ENCODE data around the gene C16orf86. TPM values are rescaled to one million over a fixed set of nuclear protein-coding genes. Genes with fewer than 3 reads are reported as not detected.

C16orf86 gene
- total RNA-seq, 1 donor from 2014 or later, result 1.6 TPM

GRCh38 chr16:67710607-67711006, 44.0 kb downstream of the C16orf86 start:
- H3K4me3 ChIP-seq, result no peak overlapping the region
- no peaks in the 10 kb centered on the region for H3K9me3 ChIP-seq
- H3K27me3 ChIP-seq, result no peaks in the 10 kb centered on the region
- TF ChIP-seq CTCF (IDR thresholded peaks at IDR 0.05), result no peak
- H3K27ac ChIP-seq, result no peak overlapping the region
- H3K4me1 ChIP-seq, result no peaks in the 10 kb centered on the region
- H3K36me3 ChIP-seq, result no peaks in the 10 kb centered on the region
- DNase-seq (ENCODE audit: low spot score in 2 of 2), result no peak
- intact Hi-C loops (cut with DNase I), result no loop called here

- TF ChIP-seq CTCF (IDR thresholded peaks at IDR 0.05), result no peak
- Histone ChIP-seq H3K4me1 (peaks cover 0 to 7% of the 10 kb centered on the region in 2 donors), H3K36me3 (no peaks in the 10 kb centered on the region), H3K9me3 (no peaks in the 10 kb centered on the region), H3K27me3 (no peaks in the 10 kb centered on the region), H3K27ac (no peak overlapping the region), H3K4me3 (no peak overlapping the region)
- intact Hi-C loops (cut with DNase I), result no loop called here
- DNase-seq (ENCODE audit: low spot score in 2 of 2), result no peak
These were observed 47.1 kb downstream of the C16orf86 start for GRCh38 chr16:67713647-67714273.

GRCh38 chr16:67714522-67714921, 47.9 kb downstream of the C16orf86 start:
- intact Hi-C loops (cut with DNase I), result no loop called here
- Histone ChIP-seq H3K36me3 (no peaks in the 10 kb centered on the region), H3K4me3 (no peak overlapping the region), H3K9me3 (no peaks in the 10 kb centered on the region), H3K27ac (no peak overlapping the region), H3K27me3 (no peaks in the 10 kb centered on the region), H3K4me1 (peaks cover 0 to 7% of the 10 kb centered on the region in 2 donors)
- no peak for TF ChIP-seq CTCF (IDR thresholded peaks at IDR 0.05)
- no peak for DNase-seq (ENCODE audit: low spot score in 2 of 2)

- Histone ChIP-seq H3K4me1 (peaks cover 0 to 12% of the 10 kb centered on the region in 2 donors), H3K36me3 (no peaks in the 10 kb centered on the region), H3K27me3 (no peaks in the 10 kb centered on the region), H3K27ac (no peak overlapping the region), H3K9me3 (no peaks in the 10 kb centered on the region), H3K4me3 (no peak overlapping the region)
- no peak for TF ChIP-seq CTCF (IDR thresholded peaks at IDR 0.05)
- intact Hi-C loops (cut with DNase I), result no loop called here
- DNase-seq (ENCODE audit: low spot score in 2 of 2), result no peak
These were observed 49.5 kb downstream of the C16orf86 start for GRCh38 chr16:67716097-67716496.

Other genes starting within 250 kb of the C16orf86 start
- 2.4 TPM for gene HSD11B2, start 235.7 kb upstream of the C16orf86 start, total RNA-seq
- 64.3 TPM for gene ATP6V0D1, start 185.7 kb upstream of the C16orf86 start, total RNA-seq
- not detected for gene AGRP, start 183.3 kb upstream of the C16orf86 start, total RNA-seq
- gene RIPOR1, start 138.0 kb upstream of the C16orf86 start, total RNA-seq, result 182 TPM
- gene CTCF, start 104.3 kb upstream of the C16orf86 start, total RNA-seq, result 38.6 TPM
- 1.9 TPM for gene CARMIL2, start 21.7 kb upstream of the C16orf86 start, total RNA-seq
- gene ACD, start 6.6 kb upstream of the C16orf86 start, total RNA-seq, result 14.5 TPM
- gene PARD6A, start 5.9 kb upstream of the C16orf86 start, total RNA-seq, result 8.4 TPM
- 42.5 TPM for gene ENKD1, start 64 bp upstream of the C16orf86 start, total RNA-seq
- 43.5 TPM for gene GFOD2, start 52.5 kb downstream of the C16orf86 start, total RNA-seq
- 50.0 TPM for gene RANBP10, start 139.7 kb downstream of the C16orf86 start, total RNA-seq
- gene TSNAXIP1, start 140.1 kb downstream of the C16orf86 start, total RNA-seq, result 5.4 TPM
- 85.4 TPM for gene THAP11, start 175.5 kb downstream of the C16orf86 start, total RNA-seq
- gene NUTF2, start 180.1 kb downstream of the C16orf86 start, total RNA-seq, result 156 TPM
- gene CENPT, start 180.9 kb downstream of the C16orf86 start, total RNA-seq, result 220 TPM
- 125 TPM for gene EDC4, start 206.2 kb downstream of the C16orf86 start, total RNA-seq
- gene NRN1L, start 218.1 kb downstream of the C16orf86 start, total RNA-seq, result not detected
- 41.0 TPM for gene PSKH1, start 226.4 kb downstream of the C16orf86 start, total RNA-seq

All from ascending aorta (tissue), 2 donors.